DND-41 (cell line): ENCODE measurements around the gene MARK2.
A peak's percentile ranks its signal among the peaks of the same experiment; 100 is the strongest.

Experiments
- ATAC-seq: fragments of 200-7000 bp; cut with Tn5 transposase; 3 replicates; pipeline ENCODE4 v1.9.1; 2021; ENCODE audit warnings: low read depth; ENCODE audit not compliant: insufficient read depth
- DNase-seq: peaks from one replicate; pipeline ENCODE4 v3.0.0-alpha.2; 2020
- H2AFZ ChIP-seq: 2 replicates; pipeline ENCODE4 v1.6.0; 2012; ENCODE audit warnings: low read depth, low read length
- H3K27ac ChIP-seq: 2 replicates; pipeline ENCODE4 v1.5.1; 2012; ENCODE audit warnings: low read length, inconsistent platforms
- H3K27me3 ChIP-seq: fragments of 200-600 bp; sonication (generic); 2 replicates; pipeline ENCODE4 v1.6.0; 2012; ENCODE audit warnings: low read length, mild to moderate bottlenecking, inconsistent platforms; ENCODE audit not compliant: insufficient read depth, poor library complexity
- H3K36me3 ChIP-seq: 2 replicates; pipeline ENCODE4 v1.5.1; 2012; ENCODE audit warnings: low read length, inconsistent platforms; ENCODE audit not compliant: insufficient read depth
- H3K4me1 ChIP-seq: 2 replicates; pipeline ENCODE4 v1.5.1; 2012; ENCODE audit warnings: mild to moderate bottlenecking, low read length; ENCODE audit not compliant: insufficient read depth
- H3K4me2 ChIP-seq: 2 replicates; pipeline ENCODE4 v1.6.0; 2012; ENCODE audit warnings: mild to moderate bottlenecking, moderate library complexity, low read length, inconsistent platforms; ENCODE audit not compliant: insufficient read depth
- H3K4me3 ChIP-seq, 2 experiments: fragments of 200-600 bp in 1 of 2; shearing (Covaris generic) in 1 of 2; 2 replicates each; pipeline ENCODE4 v1.5.1; 2012 to 2016; ENCODE audit warnings: inconsistent platforms in 2 of 2, low read length in 2 of 2, mild to moderate bottlenecking in 2 of 2, low read depth in 1 of 2, moderate library complexity in 1 of 2
- H3K79me2 ChIP-seq: 2 replicates; pipeline ENCODE4 v1.6.0; 2012; ENCODE audit warnings: low read length, inconsistent platforms; ENCODE audit not compliant: insufficient read depth
- H3K9ac ChIP-seq: 2 replicates; pipeline ENCODE4 v1.6.0; 2012; ENCODE audit warnings: low read depth, mild to moderate bottlenecking, inconsistent platforms, low read length, moderate library complexity
- H3K9me3 ChIP-seq: 2 replicates; pipeline ENCODE4 v1.5.1; 2012; ENCODE audit warnings: low read length, moderate library complexity, mild to moderate bottlenecking, inconsistent platforms; ENCODE audit not compliant: insufficient read depth, severe bottlenecking
- H4K20me1 ChIP-seq: 2 replicates; pipeline ENCODE4 v1.6.0; 2012; ENCODE audit warnings: low read length; ENCODE audit not compliant: insufficient read depth
- CTCF ChIP-seq: IDR thresholded peaks from 2 replicates; pipeline ENCODE4 v1.5.1; 2012; ENCODE audit warnings: borderline replicate concordance, low read length, moderate library complexity, mild to moderate bottlenecking; ENCODE audit not compliant: poor library complexity, severe bottlenecking; ENCODE audit errors: extremely low read depth
- EZH2 ChIP-seq: IDR thresholded peaks from 3 replicates; pipeline ENCODE4 v1.6.1; 2012; ENCODE audit warnings: borderline replicate concordance, low read depth, mild to moderate bottlenecking, moderate library complexity, low read length, inconsistent platforms; ENCODE audit not compliant: severe bottlenecking

MARK2 gene

DNA sequence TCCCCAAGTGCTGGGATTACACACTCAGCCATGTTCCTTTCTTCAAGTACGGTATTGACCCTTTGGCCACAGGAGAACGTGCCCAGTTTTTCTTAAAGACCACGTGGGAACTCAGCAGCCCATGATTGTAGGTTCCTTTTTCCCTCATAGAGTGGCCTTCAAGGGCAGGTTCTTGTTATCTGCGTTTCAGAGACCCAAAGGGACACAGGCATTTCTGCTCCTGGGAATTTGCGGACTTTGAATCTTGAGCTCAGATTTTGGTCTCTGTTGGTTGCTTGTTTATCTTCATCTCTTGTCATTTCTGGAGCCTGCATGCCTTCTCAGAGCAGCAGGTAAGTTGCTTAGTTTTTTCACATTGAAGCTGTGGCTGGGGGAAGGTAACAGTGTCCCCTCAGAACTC is 12.0 kb downstream of the MARK2 start:
- no peak overlapping the region for H2AFZ ChIP-seq
- no peak overlapping the region for H3K9ac ChIP-seq
- TF ChIP-seq CTCF, result no peak
- DNase-seq (no peak), ATAC-seq (no peak; the same call in 1 of the 3 replicates)
- H3K9me3 ChIP-seq, result no peaks in the 10 kb centered on the region
- peaks cover 40% of the 10 kb centered on the region for H4K20me1 ChIP-seq
- peaks cover 20% of the 10 kb centered on the region for H3K4me1 ChIP-seq
- no peaks in the 10 kb centered on the region for H3K27me3 ChIP-seq
- H3K4me3 ChIP-seq, result no peak overlapping the region
- peaks cover 93% of the 10 kb centered on the region for H3K79me2 ChIP-seq
- peak overlapping the region; percentile 10; the same call in 1 of the 2 replicates for H3K4me2 ChIP-seq
- H3K36me3 ChIP-seq, result peaks cover 38% of the 10 kb centered on the region
- H3K27ac ChIP-seq, result peak overlapping the region; percentile 23; the same call in 1 of the 2 replicates

DNA sequence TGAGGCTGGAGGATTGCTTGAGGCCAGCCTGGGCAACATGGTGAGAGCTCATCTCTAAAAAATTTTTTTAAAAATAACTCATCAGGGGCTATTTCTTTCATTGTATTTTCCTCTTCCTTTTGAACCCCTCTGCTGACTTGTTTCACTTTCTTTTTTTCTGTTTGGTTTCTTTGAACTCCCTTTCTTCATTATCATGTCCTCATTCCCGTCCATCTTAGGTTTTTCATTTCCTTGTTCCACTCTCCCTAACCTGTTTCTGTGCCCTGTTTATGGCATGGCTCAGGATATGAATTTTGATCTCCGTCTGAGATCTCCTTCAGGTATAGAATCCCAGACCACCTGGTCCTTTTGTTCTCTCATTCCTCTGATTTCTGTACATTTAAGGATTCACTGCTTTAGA is 12.5 kb downstream of the MARK2 start:
- ATAC-seq (peak; percentile 78), DNase-seq (no peak)
- no peaks in the 10 kb centered on the region for H3K9me3 ChIP-seq
- H3K4me3 ChIP-seq, result no peak overlapping the region
- peaks cover 36% of the 10 kb centered on the region for H4K20me1 ChIP-seq
- peak overlapping the region; percentile 10; the same call in 1 of the 2 replicates for H3K4me2 ChIP-seq
- no peaks in the 10 kb centered on the region for H3K27me3 ChIP-seq
- peaks cover 20% of the 10 kb centered on the region for H3K4me1 ChIP-seq
- H3K9ac ChIP-seq, result 0 out of 2 replicates have a peak overlapping the region, but pooled peaks have one; percentile 10
- peak overlapping the region; percentile 23 for H3K27ac ChIP-seq
- peaks cover 37% of the 10 kb centered on the region for H3K36me3 ChIP-seq
- no peak overlapping the region for H2AFZ ChIP-seq
- TF ChIP-seq CTCF (no peak), EZH2 (no peak)
- H3K79me2 ChIP-seq, result peaks cover 93% of the 10 kb centered on the region

DNA sequence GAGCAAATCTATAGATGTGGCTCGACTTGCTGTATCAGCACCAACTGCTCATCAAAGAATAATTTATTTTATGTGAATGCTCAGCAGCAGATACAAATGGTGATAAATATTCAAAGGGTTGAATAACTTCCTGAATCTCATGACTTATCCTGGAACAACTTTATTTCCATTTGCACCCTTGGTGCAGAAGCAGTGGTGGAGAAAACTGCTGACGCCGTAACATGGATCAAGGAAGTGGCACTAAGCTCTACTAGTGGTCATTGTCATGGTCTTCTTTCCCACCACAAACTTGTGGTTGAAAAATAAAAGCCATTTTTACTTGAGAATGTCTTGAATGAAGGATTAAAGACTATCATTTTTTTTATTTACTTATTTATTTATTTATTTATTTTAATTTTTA is 14.6 kb downstream of the MARK2 start:
- H3K9me3 ChIP-seq, result no peaks in the 10 kb centered on the region
- H4K20me1 ChIP-seq, result peaks cover 26% of the 10 kb centered on the region; the same call in 1 of the 2 replicates
- DNase-seq (no peak), ATAC-seq (no peak)
- no peak overlapping the region for H2AFZ ChIP-seq
- no peaks in the 10 kb centered on the region for H3K27me3 ChIP-seq
- H3K27ac ChIP-seq, result no peak overlapping the region
- H3K79me2 ChIP-seq, result peaks cover 93% of the 10 kb centered on the region
- TF ChIP-seq CTCF, result no peak
- TF ChIP-seq EZH2, result no peak
- peaks cover 16% of the 10 kb centered on the region for H3K4me1 ChIP-seq
- H3K36me3 ChIP-seq, result peaks cover 36% of the 10 kb centered on the region
- H3K4me2 ChIP-seq, result no peak overlapping the region
- no peak overlapping the region for H3K4me3 ChIP-seq
- H3K9ac ChIP-seq, result no peak overlapping the region

DNA sequence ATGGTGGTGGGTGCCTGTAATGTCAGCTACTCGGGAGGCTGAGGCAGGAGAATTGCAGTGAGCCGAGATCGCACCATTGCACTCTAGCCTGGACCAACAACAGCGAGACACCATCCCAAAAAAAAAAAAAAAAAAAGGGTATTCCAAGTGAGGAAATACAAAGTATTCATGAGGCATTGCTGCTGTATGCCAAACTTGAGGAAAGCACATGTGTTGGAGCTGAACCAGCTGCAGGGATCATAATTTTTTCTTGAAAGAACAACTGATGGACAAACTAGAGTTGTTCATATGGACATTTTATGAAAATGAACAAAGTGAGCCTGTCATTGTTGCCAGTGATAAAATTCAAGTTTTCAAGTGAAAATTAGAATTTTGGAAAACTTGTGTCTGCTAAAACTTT is 15.8 kb downstream of the MARK2 start:
- Histone ChIP-seq H4K20me1 (peaks cover 25% of the 10 kb centered on the region; the same call in 1 of the 2 replicates), H3K4me1 (peaks cover 16% of the 10 kb centered on the region), H3K4me2 (no peak overlapping the region), H3K9ac (no peak overlapping the region), H3K27me3 (no peaks in the 10 kb centered on the region), H3K27ac (no peak overlapping the region), H3K36me3 (peaks cover 37% of the 10 kb centered on the region), H3K9me3 (no peaks in the 10 kb centered on the region), H3K79me2 (peaks cover 94% of the 10 kb centered on the region), H3K4me3 (no peak overlapping the region), H2AFZ (no peak overlapping the region)
- no peak for DNase-seq
- TF ChIP-seq CTCF (no peak), EZH2 (no peak)
- ATAC-seq, result no peak
